HG03342 (cell line): Measurements from ENCODE around the gene UVSSA.

Experiments used
- ATAC-seq: cut with Tn5 transposase; IDR thresholded peaks from one replicate; pipeline ENCODE4 v1.9.1; 2021; ENCODE audit warnings: mild to moderate bottlenecking, moderate library complexity; ENCODE audit not compliant: unreplicated experiment

The UVSSA gene

GRCh38 chr4:1406394-1406980, 59.5 kb downstream of the UVSSA start, which contains the start of gene NKX1-1:
TSS of gene NKX1-1 (minus strand) at chr4:1406442. CDS start at chr4:1406442, 0 bp downstream.
- no peak for ATAC-seq

- no peak for ATAC-seq
Measured at GRCh38 chr4:1406981-1407656, 60.1 kb downstream of the UVSSA start.

- ATAC-seq: no peak
Measured at GRCh38 chr4:1407657-1408333, 60.8 kb downstream of the UVSSA start.

- ATAC-seq: no peak
Measured at GRCh38 chr4:1408418-1408817, 61.4 kb downstream of the UVSSA start.

- no peak for ATAC-seq
Measured at GRCh38 chr4:1409079-1409478, 62.1 kb downstream of the UVSSA start.

GRCh38 chr4:1409491-1410425, 62.8 kb downstream of the UVSSA start:
- no peak for ATAC-seq

- no peak for ATAC-seq
Measured at GRCh38 chr4:1410491-1411325, 63.7 kb downstream of the UVSSA start.

- no peak for ATAC-seq
Measured at GRCh38 chr4:1411436-1412375, 64.7 kb downstream of the UVSSA start.

- ATAC-seq: no peak
Measured at GRCh38 chr4:1412376-1413203, 65.6 kb downstream of the UVSSA start.

GRCh38 chr4:1413204-1413663, 66.2 kb downstream of the UVSSA start:
- ATAC-seq: no peak

- no peak for ATAC-seq
Measured at GRCh38 chr4:1413687-1414479, 66.9 kb downstream of the UVSSA start.

- ATAC-seq: no peak
Measured at GRCh38 chr4:1414831-1415680, 68.0 kb downstream of the UVSSA start.

GRCh38 chr4:1415681-1415981, 68.6 kb downstream of the UVSSA start:
- no peak for ATAC-seq

- no peak for ATAC-seq
Measured at GRCh38 chr4:1416051-1416947, 69.3 kb downstream of the UVSSA start.

GRCh38 chr4:1416948-1417260, 69.9 kb downstream of the UVSSA start:
- no peak for ATAC-seq
